Transverse colon (tissue), 4 donors: ENCODE data around the gene ME3. TPM values are rescaled to one million over a fixed set of nuclear protein-coding genes. Genes with fewer than 3 reads are reported as not detected.
A peak's percentile ranks its signal among the peaks of the same experiment; 100 is the strongest.
"Not testable (repeated sequence)": the region's sequence is repeated elsewhere in the genome, so short reads cannot be mapped to it uniquely, and the experiment has no call there.

Experiments used
- DNase-seq: peaks from one replicate; pipeline ENCODE4 v3.0.0-alpha.2; 2019
- H3K27ac ChIP-seq, 4 donors: fragments of 200-600 bp; sonication (generic); 2 replicates each; pipeline ENCODE4 v1.5.1; 2016 to 2018; ENCODE audit warnings: inconsistent platforms in 4 of 4
- H3K27me3 ChIP-seq: fragments of 200-600 bp; sonication (generic); 2 replicates; pipeline ENCODE4 v1.5.1; 2017; ENCODE audit warnings: inconsistent platforms
- H3K36me3 ChIP-seq, 4 donors: fragments of 200-600 bp; sonication (generic); 2 replicates each; pipeline ENCODE4 v1.5.1; 2017 to 2019; ENCODE audit warnings: inconsistent platforms in 4 of 4
- H3K4me1 ChIP-seq, 4 donors: fragments of 200-600 bp; sonication (generic); 2 replicates each; pipeline ENCODE4 v1.5.1; 2017 to 2020; ENCODE audit warnings: inconsistent platforms in 4 of 4
- H3K4me3 ChIP-seq, 4 donors: fragments of 200-600 bp; sonication (generic); 1 replicate in 1 of 4; 2 replicates in 3 of 4; pipeline versions ENCODE4 v1.5.1 to v1.6.1; 2017 to 2019; ENCODE audit warnings: inconsistent platforms in 4 of 4
- H3K9me3 ChIP-seq, 2 donors: fragments of 200-600 bp; sonication (generic); 2 replicates each; pipeline ENCODE4 v1.5.1; 2017 to 2019; ENCODE audit warnings: inconsistent platforms in 2 of 2
- CTCF ChIP-seq, 5 experiments: fragments of 200-600 bp in 3 of 5; fragments of 450-650 bp in 2 of 5; sonication (generic) in 3 of 5; IDR thresholded peaks; 1 replicate in 2 of 5; 2 replicates in 3 of 5; pipeline ENCODE4 v1.5.1; 2016 to 2017; ENCODE audit warnings: antibody characterized with exemption in 5 of 5, inconsistent platforms in 3 of 5, mild to moderate bottlenecking in 2 of 5, moderate library complexity in 1 of 5
- EP300 ChIP-seq: sonication (generic); formaldehyde crosslinking; IDR thresholded peaks from one replicate; pipeline ENCODE4 v1.6.1; 2017; ENCODE audit warnings: antibody characterized with exemption, low read depth
- POLR2A ChIP-seq: fragments of 450-650 bp; IDR thresholded peaks from one replicate; pipeline ENCODE4 v1.6.1; 2016; ENCODE audit warnings: antibody characterized with exemption, mild to moderate bottlenecking, moderate library complexity
- POLR2AphosphoS5 ChIP-seq, 3 donors: sonication (generic); formaldehyde crosslinking; IDR thresholded peaks; one replicate each; pipeline ENCODE4 v1.6.1; 2016; ENCODE audit warnings: antibody characterized with exemption in 3 of 3
- WGBS, 2 donors: methylation state at CpG; one replicate each; pipeline ENCODE4 v1.1.5; 2018; ENCODE audit warnings: low coverage in 1 of 2; 5-methylcytosine and 5-hydroxymethylcytosine counted together
- in situ Hi-C, 4 donors: fragments of 200-750 bp; cut with MboI; loops; one replicate each; pipeline versions ENCODE4 v1.15.0 to v1.15.1; 2017; ENCODE audit warnings: low sequenced_read_pairs in 3 of 4, low pct_ligation_motif_present in 1 of 4, low pct_unique_long_range_greater_than_20kb in 1 of 4
- intact Hi-C: fragments of 100-400 bp; cut with DNase I; formaldehyde crosslinking; loops from one replicate; pipeline ENCODE4 v1.15.1; 2023; ENCODE audit warnings: low total_unique reads
- total RNA-seq, 4 donors: library from RNA; depleted of rRNA; stranded (reverse); fragments of >200 nt; gene quantifications; one replicate each; pipeline ENCODE4 v1.1.0, GENCODE V29; 2016

The ME3 gene
- total RNA-seq, 4 donors from 2014 or later = 91.8 to 258 (median 116) TPM

GRCh38 chr11:86565801-86566312 is 106.6 kb downstream of the ME3 start:
- no peak for DNase-seq
- H3K36me3 ChIP-seq = no peaks in the 10 kb centered on the region
- peaks cover 0 to 13% (median 8%) of the 10 kb centered on the region in 4 donors for H3K4me1 ChIP-seq
- no peaks in the 10 kb centered on the region for H3K27me3 ChIP-seq
- H3K9me3 ChIP-seq = no peaks in the 10 kb centered on the region
- no peak for TF ChIP-seq POLR2AphosphoS5 (IDR thresholded peaks at IDR 0.05)
- no peak for TF ChIP-seq EP300
- TF ChIP-seq POLR2A = no peak
- TF ChIP-seq CTCF (IDR thresholded peaks at IDR 0.05) = no peak
- intact Hi-C loops = no loop called here
- in situ Hi-C loops = no loop called here
- no peak overlapping the region for H3K4me3 ChIP-seq
- WGBS, 2 donors = 71% methylated on average over 2 of the region's 2 CpGs; no CpG with 5 or more reads in 1 of the 2 donors
- peak overlapping the region in 2 of 4 donors; percentile 18 to 35 for H3K27ac ChIP-seq

GRCh38 chr11:86565388-86565787 is 107.0 kb downstream of the ME3 start:
- peaks cover 0 to 9% (median 6%) of the 10 kb centered on the region in 4 donors for H3K4me1 ChIP-seq
- H3K27me3 ChIP-seq = no peaks in the 10 kb centered on the region
- intact Hi-C loops (no loop called here), in situ Hi-C loops (no loop called here)
- H3K36me3 ChIP-seq = no peaks in the 10 kb centered on the region
- peak overlapping the region in 1 of 4 donors; percentile 18 for H3K27ac ChIP-seq
- H3K4me3 ChIP-seq = no peak overlapping the region
- TF ChIP-seq CTCF (IDR thresholded peaks at IDR 0.05) = no peak
- no peak for TF ChIP-seq POLR2AphosphoS5 (IDR thresholded peaks at IDR 0.05)
- TF ChIP-seq POLR2A = no peak
- TF ChIP-seq EP300 = no peak
- WGBS, 2 donors = 70 to 78% methylated on average over 1 of the region's 1 CpG
- H3K9me3 ChIP-seq = no peaks in the 10 kb centered on the region
- no peak for DNase-seq

- H3K27ac ChIP-seq, H3K27me3 ChIP-seq, in situ Hi-C loops, H3K36me3 ChIP-seq, H3K9me3 ChIP-seq, H3K4me3 ChIP-seq, intact Hi-C loops, DNase-seq: not testable (repeated sequence)
- 82 to 100% methylated on average over 1 to 2 of the region's 2 CpGs for WGBS, 2 donors
- H3K4me1 ChIP-seq = peaks cover 0 to 25% (median 13%) of the 10 kb centered on the region in 4 donors
Measured at GRCh38 chr11:86562842-86563241, 109.6 kb downstream of the ME3 start.

GRCh38 chr11:86559311-86559945 is 113.0 kb downstream of the ME3 start:
- Histone ChIP-seq H3K27me3 (no peaks in the 10 kb centered on the region), H3K4me3 (no peak overlapping the region), H3K36me3 (no peaks in the 10 kb centered on the region), H3K9me3 (no peaks in the 10 kb centered on the region), H3K27ac (peak overlapping the region; percentile 37 to 60 (median 42)), H3K4me1 (peaks cover 0 to 16% (median 9%) of the 10 kb centered on the region in 4 donors)
- no peak for DNase-seq
- in situ Hi-C loops = no loop called here
- intact Hi-C loops = no loop called here
- TF ChIP-seq POLR2A (no peak), POLR2AphosphoS5 (IDR thresholded peaks at IDR 0.05) (peak in 1 of 3 donors; percentile 35)
- WGBS, 2 donors = 47 to 75% methylated on average over 3 to 7 of the region's 7 CpGs

GRCh38 chr11:86558841-86559240 is 113.6 kb downstream of the ME3 start:
- peak overlapping the region; percentile 37 to 60 (median 42) for H3K27ac ChIP-seq
- no peaks in the 10 kb centered on the region for H3K9me3 ChIP-seq
- H3K27me3 ChIP-seq = no peaks in the 10 kb centered on the region
- TF ChIP-seq POLR2AphosphoS5 (IDR thresholded peaks at IDR 0.05) (no peak), CTCF (IDR thresholded peaks at IDR 0.05) (no peak), EP300 (no peak), POLR2A (no peak)
- no peak for DNase-seq
- no peak overlapping the region for H3K4me3 ChIP-seq
- intact Hi-C loops (no loop called here), in situ Hi-C loops (no loop called here)
- peaks cover 0 to 17% (median 9%) of the 10 kb centered on the region in 4 donors for H3K4me1 ChIP-seq
- 86 to 100% methylated on average over 1 to 2 of the region's 2 CpGs for WGBS, 2 donors
- H3K36me3 ChIP-seq = no peaks in the 10 kb centered on the region
